GM12878 (cell line): ENCODE results near the gene KCTD17.

ENCODE experiments used
- E4F1 ChIP-seq: fragments of 450-650 bp; IDR thresholded peaks from 2 replicates; pipeline ENCODE4 v1.6.1; 2018; ENCODE audit warnings: borderline replicate concordance, mild to moderate bottlenecking; ENCODE audit not compliant: partially characterized antibody
- EED ChIP-seq: sonication (generic); IDR thresholded peaks from 2 replicates; pipeline ENCODE4 v1.6.1; 2016; ENCODE audit warnings: antibody characterized with exemption, low read depth
- LARP7 ChIP-seq: fragments of 450-650 bp; IDR thresholded peaks from 2 replicates; pipeline ENCODE4 v1.6.1; 2017; ENCODE audit warnings: mild to moderate bottlenecking
- MEF2A ChIP-seq: IDR thresholded peaks from 2 replicates; pipeline ENCODE4 v1.6.1; 2011; ENCODE audit warnings: low read depth, mild to moderate bottlenecking, low read length, moderate library complexity; ENCODE audit not compliant: insufficient read depth
- RAD21 ChIP-seq: IDR thresholded peaks from 2 replicates; pipeline ENCODE4 v1.6.1; 2011; ENCODE audit warnings: mild to moderate bottlenecking, low read depth, low read length, moderate library complexity; ENCODE audit not compliant: insufficient read depth
- REST ChIP-seq: IDR thresholded peaks from 2 replicates; pipeline ENCODE4 v1.6.1; 2012; ENCODE audit warnings: mild to moderate bottlenecking, low read depth, low read length
- SIN3A ChIP-seq: IDR thresholded peaks from 2 replicates; pipeline ENCODE4 v1.6.1; 2012; ENCODE audit warnings: low read depth, low read length, improper control_type of control experiment
- SMAD1 ChIP-seq: fragments of 450-650 bp; IDR thresholded peaks from 2 replicates; pipeline ENCODE4 v1.6.1; 2018; ENCODE audit warnings: mild to moderate bottlenecking, low read depth; ENCODE audit not compliant: partially characterized antibody
- USF1 ChIP-seq: IDR thresholded peaks from 2 replicates; pipeline ENCODE4 v1.6.1; 2011; ENCODE audit warnings: borderline replicate concordance, low read depth, mild to moderate bottlenecking, moderate library complexity, mixed read lengths, low read length; ENCODE audit not compliant: insufficient read depth; ENCODE audit errors: extremely low read length
- YY1 ChIP-seq: IDR thresholded peaks from 2 replicates; pipeline ENCODE4 v1.6.1; 2011; ENCODE audit warnings: low read depth, mild to moderate bottlenecking, low read length

GRCh38 chr22:37103656-37104452 is 52.3 kb downstream of the KCTD17 start:
- TF ChIP-seq MEF2A: no peak
- TF ChIP-seq USF1: no peak
- TF ChIP-seq SMAD1: no peak
- no peak for TF ChIP-seq RAD21
- TF ChIP-seq E4F1: no peak
- no peak for TF ChIP-seq YY1
- no peak for TF ChIP-seq EED
- no peak for TF ChIP-seq SIN3A
- no peak for TF ChIP-seq REST
- no peak for TF ChIP-seq LARP7
